ENCODE results near the gene CLBA1.
"Not testable (repeated sequence)": the region's sequence is repeated elsewhere in the genome, so short reads cannot be mapped to it uniquely, and the experiment has no call there.

Gene CLBA1

GRCh38 chr14:105026802-105027563 lies 41.4 kb downstream of the CLBA1 start:
- no peak for DNase-seq

- DNase-seq = not testable (repeated sequence)
These were observed 42.1 kb downstream of the CLBA1 start for GRCh38 chr14:105027718-105028117.

- no peak for DNase-seq
These were observed 42.8 kb downstream of the CLBA1 start for GRCh38 chr14:105028251-105028927.

- DNase-seq = no peak
These were observed 43.8 kb downstream of the CLBA1 start for GRCh38 chr14:105029402-105029801.

GRCh38 chr14:105030194-105030593 lies 44.6 kb downstream of the CLBA1 start:
- no peak for DNase-seq

- no peak for DNase-seq
These were observed 45.3 kb downstream of the CLBA1 start for GRCh38 chr14:105030836-105031396.

GRCh38 chr14:105032451-105032901 lies 46.9 kb downstream of the CLBA1 start:
- DNase-seq = not testable (repeated sequence)

- not testable (repeated sequence) for DNase-seq
These were observed 47.9 kb downstream of the CLBA1 start for GRCh38 chr14:105033412-105033900.

GRCh38 chr14:105034315-105035039 lies 48.9 kb downstream of the CLBA1 start:
- DNase-seq = no peak

GRCh38 chr14:105035616-105036015 lies 50.0 kb downstream of the CLBA1 start:
- not testable (repeated sequence) for DNase-seq

GRCh38 chr14:105039458-105040205 lies 54.0 kb downstream of the CLBA1 start:
- no peak for DNase-seq

GRCh38 chr14:105041841-105042765 lies 56.5 kb downstream of the CLBA1 start:
- DNase-seq = no peak

GRCh38 chr14:105042813-105043212 lies 57.2 kb downstream of the CLBA1 start:
- DNase-seq = no peak

- DNase-seq = no peak
These were observed 58.1 kb downstream of the CLBA1 start for GRCh38 chr14:105043641-105044040.
